Smooth muscle cell (in vitro differentiated cells): ENCODE results near the gene PBXIP1. TPM values are rescaled to one million over a fixed set of nuclear protein-coding genes. Genes with fewer than 3 reads are reported as not detected.

Source experiments
- DNase-seq: peaks from one replicate; lab custom pipeline; 2025; ENCODE audit not compliant: unreplicated experiment; lab: John Stamatoyannopoulos, UW
- H2AFZ ChIP-seq: fragments of 200-600 bp; sonication (generic); 2 replicates; pipeline ENCODE4 v1.6.0; 2016; ENCODE audit warnings: antibody characterized with exemption, low read depth, mild to moderate bottlenecking
- H3F3A ChIP-seq: fragments of 200-600 bp; sonication (generic); 2 replicates; pipeline ENCODE4 v1.6.0; 2017; ENCODE audit warnings: antibody characterized with exemption, low read depth
- H3K27ac ChIP-seq: fragments of 200-600 bp; sonication (generic); 2 replicates; pipeline ENCODE4 v1.5.1; 2016; ENCODE audit warnings: low read depth, mild to moderate bottlenecking
- H3K27me3 ChIP-seq: fragments of 200-600 bp; sonication (generic); 2 replicates; pipeline ENCODE4 v1.6.1; 2016; ENCODE audit warnings: low read depth, mild to moderate bottlenecking
- H3K36me3 ChIP-seq: fragments of 200-600 bp; sonication (generic); 2 replicates; pipeline ENCODE4 v1.5.1; 2016; ENCODE audit warnings: low read depth
- H3K4me1 ChIP-seq: fragments of 200-600 bp; sonication (generic); 2 replicates; pipeline ENCODE4 v1.5.1; 2016; ENCODE audit warnings: low read depth
- H3K4me2 ChIP-seq: fragments of 200-600 bp; sonication (generic); 2 replicates; pipeline ENCODE4 v1.6.0; 2016; ENCODE audit warnings: mild to moderate bottlenecking
- H3K4me3 ChIP-seq: fragments of 200-600 bp; sonication (generic); 2 replicates; pipeline ENCODE4 v1.5.1; 2016; ENCODE audit warnings: mild to moderate bottlenecking
- H3K79me2 ChIP-seq: fragments of 200-600 bp; sonication (generic); 2 replicates; pipeline ENCODE4 v1.6.0; 2016; ENCODE audit warnings: low read depth, mild to moderate bottlenecking
- H3K9ac ChIP-seq: fragments of 200-600 bp; sonication (generic); 2 replicates; pipeline ENCODE4 v1.6.0; 2016; ENCODE audit warnings: low read depth
- H3K9me3 ChIP-seq: fragments of 200-600 bp; sonication (generic); replicated peaks from 2 replicates; pipeline ENCODE4 v1.5.1; 2016; ENCODE audit warnings: low read depth
- H4K20me1 ChIP-seq: fragments of 200-600 bp; sonication (generic); 2 replicates; pipeline ENCODE4 v1.6.0; 2016; ENCODE audit warnings: low read depth
- WGBS: methylation state at CpG from one replicate; pipeline ENCODE4 v1.1.7; 2016; ENCODE audit warnings: low lambda C conversion rate; 5-methylcytosine and 5-hydroxymethylcytosine counted together
- polyA plus RNA-seq: library from polyadenylated mRNA; unstranded; fragments of >200 nt; fragmentation: Nextera tagmentation; extraction: Ambion mirVana; gene quantifications from 2 replicates; pipeline ENCODE4 v1.2.1, GENCODE V29; 2016
- total RNA-seq: library from RNA; depleted of rRNA; stranded (reverse); fragments of >200 nt; gene quantifications from 2 replicates; pipeline ENCODE4 v1.2.3, GENCODE V29; 2014
- TF ChIP-seq, protein P1 (sequence below): fragments of 200-600 bp; sonication (generic); IDR thresholded peaks from 2 replicates; pipeline ENCODE4 v1.5.1; 2017; ENCODE audit warnings: borderline replicate concordance, mild to moderate bottlenecking, antibody characterized with exemption; ENCODE audit not compliant: insufficient read depth, poor library complexity, severe bottlenecking

PBXIP1 gene, protein sequence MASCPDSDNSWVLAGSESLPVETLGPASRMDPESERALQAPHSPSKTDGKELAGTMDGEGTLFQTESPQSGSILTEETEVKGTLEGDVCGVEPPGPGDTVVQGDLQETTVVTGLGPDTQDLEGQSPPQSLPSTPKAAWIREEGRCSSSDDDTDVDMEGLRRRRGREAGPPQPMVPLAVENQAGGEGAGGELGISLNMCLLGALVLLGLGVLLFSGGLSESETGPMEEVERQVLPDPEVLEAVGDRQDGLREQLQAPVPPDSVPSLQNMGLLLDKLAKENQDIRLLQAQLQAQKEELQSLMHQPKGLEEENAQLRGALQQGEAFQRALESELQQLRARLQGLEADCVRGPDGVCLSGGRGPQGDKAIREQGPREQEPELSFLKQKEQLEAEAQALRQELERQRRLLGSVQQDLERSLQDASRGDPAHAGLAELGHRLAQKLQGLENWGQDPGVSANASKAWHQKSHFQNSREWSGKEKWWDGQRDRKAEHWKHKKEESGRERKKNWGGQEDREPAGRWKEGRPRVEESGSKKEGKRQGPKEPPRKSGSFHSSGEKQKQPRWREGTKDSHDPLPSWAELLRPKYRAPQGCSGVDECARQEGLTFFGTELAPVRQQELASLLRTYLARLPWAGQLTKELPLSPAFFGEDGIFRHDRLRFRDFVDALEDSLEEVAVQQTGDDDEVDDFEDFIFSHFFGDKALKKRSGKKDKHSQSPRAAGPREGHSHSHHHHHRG
- 39.1 and 41.9 TPM in 2 replicates for total RNA-seq
- 40.5 and 44.1 TPM in 2 replicates for polyA plus RNA-seq

DNA sequence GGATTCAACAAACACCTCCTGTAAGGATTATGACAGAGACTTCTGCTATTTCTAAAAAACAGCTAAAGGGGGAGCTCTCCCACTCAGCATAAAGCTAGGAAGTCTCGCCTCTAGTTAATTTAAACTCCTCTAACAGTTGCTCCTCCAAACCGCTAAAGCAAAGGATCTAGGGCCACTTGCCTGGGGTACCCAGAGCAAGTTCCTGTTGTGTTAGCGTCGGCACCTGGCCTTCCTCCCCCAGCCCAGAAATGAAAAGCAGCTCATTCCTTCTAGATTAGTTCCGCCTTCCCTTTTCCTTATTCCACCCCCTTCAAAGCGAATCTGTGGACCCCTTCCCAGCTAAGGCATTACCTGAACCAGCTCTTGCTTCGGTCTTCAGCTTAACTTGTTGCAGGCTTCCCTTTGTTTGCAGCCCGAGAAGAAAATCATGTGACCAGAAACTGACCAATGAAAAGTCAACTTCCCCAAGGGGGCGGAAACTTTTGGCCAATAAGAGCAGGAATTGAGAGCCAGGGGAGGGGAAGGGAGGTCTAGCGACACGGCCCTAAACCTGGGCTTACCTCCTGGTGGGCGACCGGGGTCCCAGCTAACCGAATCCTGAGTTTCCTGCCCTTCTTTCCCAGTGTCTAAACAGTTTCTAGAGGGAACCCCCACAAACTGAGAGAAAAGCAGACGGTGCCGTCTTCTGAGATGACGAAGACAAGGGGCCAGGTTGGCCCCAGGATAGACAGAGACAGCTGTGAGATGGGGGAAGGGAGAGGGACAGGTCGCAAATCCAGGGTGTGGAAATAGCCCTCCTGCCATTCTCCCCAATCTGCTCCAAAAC lies at the start of gene PBXIP1:
TSS of gene PBXIP1 (minus strand) at position 382 of the 826 bp plus-strand sequence. CDS start 2,378 bp downstream, outside the sequence.
- Histone ChIP-seq H3K4me1 (peaks cover 23% of the 10 kb centered on the region), H3K9me3 (no peaks in the 10 kb centered on the region), H4K20me1 (peaks cover 25% of the 10 kb centered on the region), H3K36me3 (no peaks in the 10 kb centered on the region), H3F3A (no peaks in the 10 kb centered on the region), H3K4me2 (peak within 1 kb of the TSS; percentile 89), H2AFZ (no peak within 1 kb of the TSS), H3K9ac (peak within 1 kb of the TSS; percentile 81), H3K27ac (peak within 1 kb of the TSS; percentile 91), H3K27me3 (no peaks in the 10 kb centered on the region), H3K79me2 (peaks cover 24% of the 10 kb centered on the region), H3K4me3 (peak within 1 kb of the TSS; percentile 55)
- TF ChIP-seq, protein P1, sequence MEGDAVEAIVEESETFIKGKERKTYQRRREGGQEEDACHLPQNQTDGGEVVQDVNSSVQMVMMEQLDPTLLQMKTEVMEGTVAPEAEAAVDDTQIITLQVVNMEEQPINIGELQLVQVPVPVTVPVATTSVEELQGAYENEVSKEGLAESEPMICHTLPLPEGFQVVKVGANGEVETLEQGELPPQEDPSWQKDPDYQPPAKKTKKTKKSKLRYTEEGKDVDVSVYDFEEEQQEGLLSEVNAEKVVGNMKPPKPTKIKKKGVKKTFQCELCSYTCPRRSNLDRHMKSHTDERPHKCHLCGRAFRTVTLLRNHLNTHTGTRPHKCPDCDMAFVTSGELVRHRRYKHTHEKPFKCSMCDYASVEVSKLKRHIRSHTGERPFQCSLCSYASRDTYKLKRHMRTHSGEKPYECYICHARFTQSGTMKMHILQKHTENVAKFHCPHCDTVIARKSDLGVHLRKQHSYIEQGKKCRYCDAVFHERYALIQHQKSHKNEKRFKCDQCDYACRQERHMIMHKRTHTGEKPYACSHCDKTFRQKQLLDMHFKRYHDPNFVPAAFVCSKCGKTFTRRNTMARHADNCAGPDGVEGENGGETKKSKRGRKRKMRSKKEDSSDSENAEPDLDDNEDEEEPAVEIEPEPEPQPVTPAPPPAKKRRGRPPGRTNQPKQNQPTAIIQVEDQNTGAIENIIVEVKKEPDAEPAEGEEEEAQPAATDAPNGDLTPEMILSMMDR, result peak; percentile 25
- WGBS, result under 1% methylated on average over 18 of the region's 18 CpGs
- DNase-seq, result peak; percentile 23

GRCh38 chr1:155005076-155006011 lies 49.4 kb upstream of the PBXIP1 start:
- Histone ChIP-seq H3K9ac (no peak overlapping the region), H4K20me1 (peaks cover 44% of the 10 kb centered on the region), H3K4me3 (no peak overlapping the region), H3K4me2 (no peak overlapping the region), H3K27me3 (no peaks in the 10 kb centered on the region), H2AFZ (no peak overlapping the region), H3K27ac (no peak overlapping the region), H3K79me2 (peaks cover 49% of the 10 kb centered on the region), H3K9me3 (no peaks in the 10 kb centered on the region), H3K36me3 (no peaks in the 10 kb centered on the region), H3K4me1 (peaks cover 20% of the 10 kb centered on the region), H3F3A (peaks cover 6% of the 10 kb centered on the region)
- 94% methylated on average over 12 of the region's 17 CpGs for WGBS
- TF ChIP-seq, protein P1, result no peak
- DNase-seq, result no peak

DNA sequence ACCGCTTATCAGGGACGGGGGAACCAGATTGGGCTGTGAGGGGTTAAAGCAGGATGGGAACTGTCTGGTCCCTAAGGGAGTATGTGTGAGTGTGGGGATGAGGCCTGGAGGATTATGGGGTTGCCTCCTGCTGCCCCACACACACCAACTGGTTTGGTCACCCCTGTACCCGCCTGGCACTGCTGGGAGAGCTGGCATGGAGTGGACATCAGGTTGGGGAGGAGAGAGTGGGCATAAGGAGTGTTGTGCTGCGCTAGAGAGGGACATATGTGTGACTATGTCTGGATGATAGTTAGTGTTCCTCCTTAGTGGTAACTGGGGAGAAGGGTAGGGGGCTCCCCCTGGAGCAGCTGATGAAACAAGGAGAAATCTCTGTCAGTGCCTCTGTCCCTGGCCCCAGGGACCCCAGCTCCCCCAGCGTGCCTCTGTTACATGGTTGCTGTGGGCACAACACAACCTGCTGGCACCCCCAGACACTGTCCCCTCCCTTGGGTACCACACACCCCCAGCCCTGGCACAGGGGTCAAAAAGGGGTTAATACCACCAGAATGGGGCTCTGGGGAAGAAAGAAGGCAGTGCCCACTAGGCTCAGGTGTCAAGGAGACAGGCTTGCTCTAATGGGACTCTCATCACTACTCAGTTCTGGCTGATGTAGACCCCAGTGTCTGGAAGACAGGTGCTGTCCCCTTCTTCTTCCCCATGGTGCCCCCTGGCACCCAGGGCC lies 48.6 kb upstream of the PBXIP1 start:
- peak overlapping the region; percentile 50 for H2AFZ ChIP-seq
- H3K27me3 ChIP-seq, result no peaks in the 10 kb centered on the region
- no peaks in the 10 kb centered on the region for H3K36me3 ChIP-seq
- peak overlapping the region; percentile 74 for H3K9ac ChIP-seq
- H3K9me3 ChIP-seq, result no peaks in the 10 kb centered on the region
- peak overlapping the region; percentile 84 for H3K4me2 ChIP-seq
- peaks cover 46% of the 10 kb centered on the region for H3K79me2 ChIP-seq
- peak overlapping the region; percentile 44 for H3K27ac ChIP-seq
- TF ChIP-seq, protein P1, result no peak
- 47% methylated on average over 5 of the region's 5 CpGs for WGBS
- peak overlapping the region; percentile 73 for H3K4me3 ChIP-seq
- peaks cover 36% of the 10 kb centered on the region for H4K20me1 ChIP-seq
- peaks cover 10% of the 10 kb centered on the region for H3F3A ChIP-seq
- peaks cover 28% of the 10 kb centered on the region for H3K4me1 ChIP-seq
- DNase-seq, result no peak
